Measurements from ENCODE around the gene CD24.

The CD24 gene

DNA sequence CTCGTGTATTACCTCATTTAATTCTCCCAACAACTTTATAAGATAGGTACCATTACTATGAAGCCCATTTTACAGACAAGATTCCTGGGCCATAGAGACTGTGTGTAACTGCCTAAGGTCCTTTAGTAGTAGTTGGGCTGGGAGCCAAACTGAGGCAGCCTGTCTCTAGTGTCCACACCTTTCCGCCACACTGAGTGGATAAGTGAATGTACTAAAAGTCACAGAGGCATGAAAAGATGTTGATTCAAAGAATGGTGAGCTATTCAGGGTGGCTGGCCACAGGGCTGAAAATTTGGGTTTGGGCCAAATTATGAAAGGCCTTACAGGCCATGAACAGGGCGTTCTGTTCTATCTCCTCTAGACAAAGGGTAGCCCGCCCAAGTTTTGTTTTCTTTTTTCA is 11.0 kb downstream of the CD24 start:
- TF ChIP-seq, protein P1, sequence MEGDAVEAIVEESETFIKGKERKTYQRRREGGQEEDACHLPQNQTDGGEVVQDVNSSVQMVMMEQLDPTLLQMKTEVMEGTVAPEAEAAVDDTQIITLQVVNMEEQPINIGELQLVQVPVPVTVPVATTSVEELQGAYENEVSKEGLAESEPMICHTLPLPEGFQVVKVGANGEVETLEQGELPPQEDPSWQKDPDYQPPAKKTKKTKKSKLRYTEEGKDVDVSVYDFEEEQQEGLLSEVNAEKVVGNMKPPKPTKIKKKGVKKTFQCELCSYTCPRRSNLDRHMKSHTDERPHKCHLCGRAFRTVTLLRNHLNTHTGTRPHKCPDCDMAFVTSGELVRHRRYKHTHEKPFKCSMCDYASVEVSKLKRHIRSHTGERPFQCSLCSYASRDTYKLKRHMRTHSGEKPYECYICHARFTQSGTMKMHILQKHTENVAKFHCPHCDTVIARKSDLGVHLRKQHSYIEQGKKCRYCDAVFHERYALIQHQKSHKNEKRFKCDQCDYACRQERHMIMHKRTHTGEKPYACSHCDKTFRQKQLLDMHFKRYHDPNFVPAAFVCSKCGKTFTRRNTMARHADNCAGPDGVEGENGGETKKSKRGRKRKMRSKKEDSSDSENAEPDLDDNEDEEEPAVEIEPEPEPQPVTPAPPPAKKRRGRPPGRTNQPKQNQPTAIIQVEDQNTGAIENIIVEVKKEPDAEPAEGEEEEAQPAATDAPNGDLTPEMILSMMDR (IDR thresholded peaks at IDR 0.05; ENCODE audit: control insufficient read depth, insufficient read depth, low read depth, low read length, missing control alignments) = no peak
- no peak for DNase-seq (ENCODE audit: low read depth)
- no peak overlapping the region for H3K4me3 ChIP-seq (ENCODE audit: control insufficient read depth, low read depth, low read length)

DNA sequence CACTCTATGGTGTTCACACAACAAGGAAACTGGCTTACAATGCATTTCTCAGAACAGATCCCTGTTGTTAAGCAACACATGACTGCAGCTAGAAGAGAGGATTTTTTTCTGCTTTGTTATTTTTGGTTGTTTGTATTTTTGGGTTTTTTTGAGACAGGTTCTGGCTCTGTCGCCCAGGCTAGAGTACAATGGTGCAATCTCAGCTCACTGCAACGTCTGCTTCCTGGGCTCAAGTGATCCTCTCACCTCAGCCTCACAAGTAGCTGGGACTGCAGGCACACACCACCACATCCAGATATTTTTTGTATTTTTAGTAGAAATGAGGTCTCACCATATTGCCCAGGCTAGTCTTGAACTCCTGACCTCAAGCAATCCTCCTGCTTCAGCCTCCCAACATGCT is 12.7 kb downstream of the CD24 start:
- no peak for DNase-seq (ENCODE audit: low read depth)
- TF ChIP-seq, protein P1 (IDR thresholded peaks at IDR 0.05; ENCODE audit: control insufficient read depth, insufficient read depth, low read depth, low read length, missing control alignments) = no peak
- H3K4me3 ChIP-seq (ENCODE audit: control insufficient read depth, low read depth, low read length) = no peak overlapping the region

DNA sequence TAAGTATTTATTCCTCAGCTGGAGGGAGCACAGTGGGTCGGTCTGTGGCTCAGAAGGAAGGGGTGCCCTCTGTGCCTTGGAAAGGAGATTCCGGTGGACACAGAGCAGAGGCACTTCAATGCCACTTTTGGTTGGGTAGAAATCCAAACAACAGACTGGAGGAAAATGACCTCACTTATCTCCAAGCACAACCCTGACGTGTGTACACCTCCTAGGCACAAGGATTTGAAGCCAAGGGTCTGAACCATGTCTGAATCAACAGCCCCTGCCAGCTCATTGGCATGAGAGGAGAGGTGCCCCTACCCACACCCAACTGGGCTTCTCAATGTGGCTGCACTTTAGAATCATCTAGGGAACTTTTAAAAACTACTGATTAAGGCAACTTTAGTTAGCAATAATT is 13.4 kb downstream of the CD24 start:
- TF ChIP-seq, protein P1 (IDR thresholded peaks at IDR 0.05; ENCODE audit: control insufficient read depth, insufficient read depth, low read depth, low read length, missing control alignments) = no peak
- H3K4me3 ChIP-seq (ENCODE audit: control insufficient read depth, low read depth, low read length) = no peak overlapping the region
- no peak for DNase-seq (ENCODE audit: low read depth)

DNA sequence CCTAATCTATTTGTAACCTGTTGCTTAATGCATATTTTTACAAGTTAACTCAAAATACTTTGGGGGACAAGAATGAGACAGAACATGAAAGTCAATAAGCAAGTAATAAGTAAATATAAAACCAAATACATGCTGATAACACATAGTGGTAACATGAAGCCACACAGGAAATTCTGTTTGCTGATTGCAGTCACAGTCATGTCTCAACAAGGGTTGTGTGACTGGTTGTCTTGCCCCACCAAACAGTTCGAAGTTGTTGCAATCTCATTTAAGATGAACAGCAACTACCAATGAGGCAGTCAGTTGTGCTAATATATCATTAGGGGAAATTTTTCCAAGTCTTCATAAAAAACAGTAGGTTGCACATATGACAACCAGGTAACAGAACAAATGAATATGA is 14.5 kb downstream of the CD24 start:
- TF ChIP-seq, protein P1 (IDR thresholded peaks at IDR 0.05; ENCODE audit: control insufficient read depth, insufficient read depth, low read depth, low read length, missing control alignments) = no peak
- no peak for DNase-seq (ENCODE audit: low read depth)
- no peak overlapping the region for H3K4me3 ChIP-seq (ENCODE audit: control insufficient read depth, low read depth, low read length)

DNA sequence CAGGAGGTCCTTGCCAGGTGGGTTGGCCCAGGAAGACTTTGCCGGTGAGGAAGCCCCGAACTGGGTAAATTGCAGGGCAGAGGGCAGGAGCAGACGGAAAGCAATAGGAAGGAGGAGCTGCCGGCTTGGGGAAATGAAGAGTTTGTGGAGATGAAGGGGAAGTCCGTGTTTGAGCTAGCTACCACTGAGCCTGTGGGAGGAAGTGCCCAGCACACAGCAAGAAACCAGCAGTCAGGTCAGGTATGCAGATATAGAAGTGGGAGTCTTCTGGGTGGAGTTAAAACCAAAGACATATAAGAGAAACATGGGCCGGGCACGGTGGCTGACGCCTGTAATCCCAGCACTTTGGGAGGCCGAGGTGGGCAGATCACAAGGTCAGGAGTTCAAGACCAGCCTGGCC is 34.7 kb downstream of the CD24 start:
- no peak for DNase-seq (ENCODE audit: low read depth)
- no peak overlapping the region for H3K4me3 ChIP-seq (ENCODE audit: control insufficient read depth, low read depth, low read length)
- TF ChIP-seq, protein P1 (IDR thresholded peaks at IDR 0.05; ENCODE audit: control insufficient read depth, insufficient read depth, low read depth, low read length, missing control alignments) = no peak

DNA sequence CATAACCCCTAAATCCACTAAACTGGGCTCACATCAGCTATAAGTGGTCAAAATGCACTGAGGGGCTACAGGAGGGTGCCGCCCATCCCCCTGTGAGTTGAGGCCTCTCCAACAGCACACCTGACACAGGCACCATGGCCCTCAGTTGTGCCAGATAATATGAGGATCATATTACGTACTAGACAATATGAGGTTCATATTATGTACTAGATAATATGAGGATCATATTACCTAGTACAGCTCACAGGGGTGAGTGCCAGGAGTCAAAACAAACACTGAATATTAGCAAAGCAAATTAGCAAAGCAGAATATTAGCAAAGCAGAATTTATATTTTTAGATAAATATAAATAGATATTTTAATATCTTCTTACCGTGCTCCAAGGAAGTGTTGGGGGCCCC is 35.3 kb downstream of the CD24 start:
- no peak overlapping the region for H3K4me3 ChIP-seq (ENCODE audit: control insufficient read depth, low read depth, low read length)
- DNase-seq (ENCODE audit: low read depth) = no peak
- TF ChIP-seq, protein P1 (IDR thresholded peaks at IDR 0.05; ENCODE audit: control insufficient read depth, insufficient read depth, low read depth, low read length, missing control alignments) = no peak

All from AG09309 (cell line).